ENCODE data around the gene HOXA7.

HOXA7 gene

GRCh38 chr7:27147199-27148030, 9.1 kb downstream of the HOXA7 start, which contains the start of gene HOXA6:
HOXA6 (minus strand) TSS chr7:27147774; CDS start chr7:27147749, 25 bp downstream.
- no peak for DNase-seq (ENCODE audit: low read depth)

- DNase-seq (ENCODE audit: low read depth): no peak
Observed at GRCh38 chr7:27146491-27147198, 9.8 kb downstream of the HOXA7 start.

- DNase-seq (ENCODE audit: low read depth): no peak
Observed at GRCh38 chr7:27145914-27146412, 10.5 kb downstream of the HOXA7 start.

- DNase-seq (ENCODE audit: low read depth): no peak
Observed at GRCh38 chr7:27145165-27145913, 11.1 kb downstream of the HOXA7 start.

- no peak for DNase-seq (ENCODE audit: low read depth)
Observed at GRCh38 chr7:27144781-27145164, 11.7 kb downstream of the HOXA7 start.

- DNase-seq (ENCODE audit: low read depth): no peak
Observed at GRCh38 chr7:27143950-27144780, 12.3 kb downstream of the HOXA7 start.

GRCh38 chr7:27143023-27143949, 13.2 kb downstream of the HOXA7 start, which contains the start of gene HOXA5:
HOXA5 (minus strand) TSS chr7:27143681; CDS start chr7:27143607, 74 bp downstream.
- DNase-seq (ENCODE audit: low read depth): no peak

GRCh38 chr7:27142580-27143022, 13.9 kb downstream of the HOXA7 start:
- DNase-seq (ENCODE audit: low read depth): no peak

- DNase-seq (ENCODE audit: low read depth): no peak
Observed at GRCh38 chr7:27141923-27142579, 14.4 kb downstream of the HOXA7 start.

- no peak for DNase-seq (ENCODE audit: low read depth)
Observed at GRCh38 chr7:27141137-27141922, 15.1 kb downstream of the HOXA7 start.

- DNase-seq (ENCODE audit: low read depth): no peak
Observed at GRCh38 chr7:27140126-27140857, 16.2 kb downstream of the HOXA7 start.

- DNase-seq (ENCODE audit: low read depth): no peak
Observed at GRCh38 chr7:27139334-27140125, 16.9 kb downstream of the HOXA7 start.

GRCh38 chr7:27138985-27139333, 17.5 kb downstream of the HOXA7 start:
- no peak for DNase-seq (ENCODE audit: low read depth)

GRCh38 chr7:27138472-27138871, 18.0 kb downstream of the HOXA7 start:
- no peak for DNase-seq (ENCODE audit: low read depth)

- DNase-seq (ENCODE audit: low read depth): no peak
Observed at GRCh38 chr7:27137640-27138315, 18.7 kb downstream of the HOXA7 start.

GRCh38 chr7:27134392-27134791, 22.1 kb downstream of the HOXA7 start:
- no peak for DNase-seq (ENCODE audit: low read depth)
